ENCODE results near the gene EFNB3.

- TF ChIP-seq CTCF (IDR thresholded peaks at IDR 0.05; ENCODE audit: insufficient read depth, low read length, poor library complexity, severe bottlenecking), result no peak
- TF ChIP-seq EZH2phosphoT487 (conservative IDR thresholded peaks at IDR 0.05; ENCODE audit: low read length), result no peak
These were observed 19.3 kb upstream of the EFNB3 start for GRCh38 chr17:7685533-7686221.
